MM.1S (cell line): ENCODE results near the gene GMEB1.

ENCODE experiments used
- CTCF ChIP-seq: fragments of 300-600 bp; sonication (generic); IDR thresholded peaks from 2 replicates; pipeline ENCODE4 v1.5.1; 2016; ENCODE audit warnings: antibody characterized with exemption, low read length, mixed read lengths
- EZH2phosphoT487 ChIP-seq: fragments of 300-600 bp; sonication (generic); IDR thresholded peaks from 2 replicates; pipeline ENCODE4 v1.6.1; 2018; ENCODE audit warnings: antibody characterized with exemption, low read length

- TF ChIP-seq CTCF: no peak
- TF ChIP-seq EZH2phosphoT487: no peak
Observed at GRCh38 chr1:28671254-28671780, 2.7 kb downstream of the GMEB1 start.
